Testis (tissue), 2 donors: Measurements from ENCODE around the gene EED.

ENCODE experiments used
- POLR2A ChIP-seq: fragments of 450-650 bp; IDR thresholded peaks from one replicate; pipeline ENCODE4 v1.6.1; 2017; ENCODE audit warnings: antibody characterized with exemption, mild to moderate bottlenecking, moderate library complexity
- TF ChIP-seq, protein P1 (sequence below), 3 experiments: fragments of 450-650 bp in 2 of 3; fragments of 200-600 bp in 1 of 3; sonication (generic) in 1 of 3; IDR thresholded peaks; one replicate each; pipeline ENCODE4 v1.5.1; 2016 to 2019; ENCODE audit warnings: antibody characterized with exemption in 3 of 3, mild to moderate bottlenecking in 2 of 3, moderate library complexity in 1 of 3

DNA sequence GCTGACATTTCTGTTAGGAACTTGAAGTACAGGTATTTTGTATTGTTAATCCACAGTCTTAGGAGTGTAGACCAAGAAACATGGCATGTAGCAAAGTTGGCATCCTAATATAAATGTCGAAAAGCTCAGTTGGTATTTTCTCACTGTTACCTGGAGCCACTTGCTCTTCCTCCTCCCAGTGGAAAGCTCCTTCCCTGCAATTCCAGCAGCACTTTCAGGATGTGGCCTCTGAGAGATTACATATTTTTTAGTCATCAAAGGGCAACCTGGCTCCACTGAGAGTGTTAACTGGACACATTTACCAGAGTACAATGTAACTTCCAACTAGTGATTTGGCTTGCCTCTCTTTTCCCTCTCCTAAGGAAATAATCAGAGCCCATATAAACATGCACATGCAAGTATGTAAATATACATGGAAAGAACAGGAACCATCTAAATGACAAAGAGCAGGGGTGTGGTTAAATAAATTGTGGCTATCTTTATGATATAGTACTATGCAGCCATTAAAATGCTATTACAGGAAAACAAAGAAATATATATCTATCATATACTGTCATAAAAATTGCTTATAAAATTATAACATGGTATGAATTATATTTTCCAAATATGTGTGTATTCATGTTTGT, 14.3 kb upstream of the EED start:
- TF ChIP-seq, protein P1, sequence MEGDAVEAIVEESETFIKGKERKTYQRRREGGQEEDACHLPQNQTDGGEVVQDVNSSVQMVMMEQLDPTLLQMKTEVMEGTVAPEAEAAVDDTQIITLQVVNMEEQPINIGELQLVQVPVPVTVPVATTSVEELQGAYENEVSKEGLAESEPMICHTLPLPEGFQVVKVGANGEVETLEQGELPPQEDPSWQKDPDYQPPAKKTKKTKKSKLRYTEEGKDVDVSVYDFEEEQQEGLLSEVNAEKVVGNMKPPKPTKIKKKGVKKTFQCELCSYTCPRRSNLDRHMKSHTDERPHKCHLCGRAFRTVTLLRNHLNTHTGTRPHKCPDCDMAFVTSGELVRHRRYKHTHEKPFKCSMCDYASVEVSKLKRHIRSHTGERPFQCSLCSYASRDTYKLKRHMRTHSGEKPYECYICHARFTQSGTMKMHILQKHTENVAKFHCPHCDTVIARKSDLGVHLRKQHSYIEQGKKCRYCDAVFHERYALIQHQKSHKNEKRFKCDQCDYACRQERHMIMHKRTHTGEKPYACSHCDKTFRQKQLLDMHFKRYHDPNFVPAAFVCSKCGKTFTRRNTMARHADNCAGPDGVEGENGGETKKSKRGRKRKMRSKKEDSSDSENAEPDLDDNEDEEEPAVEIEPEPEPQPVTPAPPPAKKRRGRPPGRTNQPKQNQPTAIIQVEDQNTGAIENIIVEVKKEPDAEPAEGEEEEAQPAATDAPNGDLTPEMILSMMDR (IDR thresholded peaks at IDR 0.05) = no peak
- no peak for TF ChIP-seq POLR2A
